GM18499 (cell line): ENCODE measurements around the gene KCNJ13.

Source experiments
- ATAC-seq: cut with Tn5 transposase; IDR thresholded peaks from one replicate; pipeline ENCODE4 v1.9.1; 2021; ENCODE audit warnings: moderate number of reproducible peaks; ENCODE audit not compliant: insufficient read depth, unreplicated experiment

The KCNJ13 gene

GRCh38 chr2:232776435-232776834 is at the start of gene KCNJ13:
TSS of gene KCNJ13 (minus strand) at chr2:232776565. CDS start at chr2:232771362, 5,203 bp downstream.
- ATAC-seq = no peak

- no peak for ATAC-seq
Measured at GRCh38 chr2:232817756-232818155, 41.4 kb upstream of the KCNJ13 start.

- no peak for ATAC-seq
Measured at GRCh38 chr2:232816657-232817056, 40.3 kb upstream of the KCNJ13 start.

GRCh38 chr2:232815569-232815968 is 39.2 kb upstream of the KCNJ13 start:
- no peak for ATAC-seq

- no peak for ATAC-seq
Measured at GRCh38 chr2:232810444-232810843, 34.1 kb upstream of the KCNJ13 start.

DNA sequence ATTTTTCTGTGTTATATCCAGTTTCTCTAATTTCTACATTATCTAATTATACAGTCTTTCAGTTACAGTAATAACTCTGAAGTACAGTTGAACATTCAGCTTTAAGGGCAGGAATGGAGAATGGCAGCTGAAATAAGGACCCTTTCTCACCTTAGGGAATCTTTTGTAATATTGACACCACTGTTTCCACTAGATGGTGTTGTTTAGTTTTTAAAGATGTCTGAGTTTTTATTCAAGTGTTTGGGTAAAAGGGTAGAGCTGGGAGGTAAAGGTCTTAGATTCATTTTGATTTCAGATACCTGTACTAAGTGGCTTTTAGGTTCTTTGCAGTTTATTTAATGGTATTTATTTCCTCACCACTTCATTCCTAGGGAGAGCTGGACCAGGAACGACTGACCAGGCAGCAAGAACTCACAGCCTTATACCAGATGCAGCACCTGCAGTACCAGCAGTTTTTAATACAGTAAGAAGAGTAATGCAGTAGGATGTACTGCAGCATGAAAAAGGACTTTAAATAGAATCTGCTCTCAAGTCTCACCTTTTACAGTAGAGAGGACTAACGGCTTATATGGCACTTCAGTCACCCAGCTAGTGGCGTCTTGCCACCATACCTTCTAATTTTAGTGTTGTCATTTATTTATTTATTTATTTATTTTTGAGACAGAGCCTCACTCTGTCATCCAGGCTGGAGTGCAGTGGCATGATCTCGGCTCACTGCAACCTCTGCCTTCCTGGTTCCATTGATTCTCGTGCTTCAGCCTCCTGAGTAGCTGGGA is 33.2 kb upstream of the KCNJ13 start:
- ATAC-seq = no peak

DNA sequence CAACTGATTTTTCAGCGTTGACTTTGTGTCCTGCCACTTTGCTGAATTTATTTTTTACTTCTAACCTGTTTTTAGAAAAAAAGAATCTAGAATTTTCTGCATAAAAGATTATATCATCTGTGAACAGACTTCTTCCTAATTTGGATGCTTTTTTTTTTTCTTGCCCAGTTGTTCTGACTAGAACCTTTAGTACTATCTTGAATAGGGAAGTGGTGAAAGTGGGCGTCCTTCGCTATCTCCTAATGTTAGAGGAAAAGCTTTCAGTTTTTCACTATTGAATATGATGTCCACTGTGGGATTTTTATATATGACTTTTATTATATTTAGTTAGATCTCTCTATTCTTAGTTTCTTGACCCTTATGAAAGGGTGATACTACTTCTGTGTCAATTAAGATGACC is 25.7 kb upstream of the KCNJ13 start:
- no peak for ATAC-seq

GRCh38 chr2:232800166-232800565 is 23.8 kb upstream of the KCNJ13 start:
- no peak for ATAC-seq

DNA sequence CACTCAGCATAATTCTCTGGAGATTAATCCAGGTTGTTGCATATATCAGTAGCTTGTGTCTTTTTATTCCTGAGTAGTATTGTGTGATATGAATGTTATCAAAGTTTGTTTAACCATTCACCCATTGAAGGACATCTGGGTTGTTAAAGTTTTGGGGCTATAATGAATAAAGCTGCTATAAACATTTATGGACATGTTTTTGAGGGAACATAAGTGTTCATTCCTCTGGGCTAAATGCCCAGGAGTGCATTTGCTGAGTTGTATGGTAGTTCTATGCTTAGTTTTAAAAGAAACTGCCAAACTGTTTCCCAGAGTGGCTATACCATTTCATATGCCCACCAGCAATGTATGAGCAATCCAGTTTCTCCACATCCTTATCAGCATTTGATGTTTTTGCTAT is 21.8 kb upstream of the KCNJ13 start:
- ATAC-seq = no peak

DNA sequence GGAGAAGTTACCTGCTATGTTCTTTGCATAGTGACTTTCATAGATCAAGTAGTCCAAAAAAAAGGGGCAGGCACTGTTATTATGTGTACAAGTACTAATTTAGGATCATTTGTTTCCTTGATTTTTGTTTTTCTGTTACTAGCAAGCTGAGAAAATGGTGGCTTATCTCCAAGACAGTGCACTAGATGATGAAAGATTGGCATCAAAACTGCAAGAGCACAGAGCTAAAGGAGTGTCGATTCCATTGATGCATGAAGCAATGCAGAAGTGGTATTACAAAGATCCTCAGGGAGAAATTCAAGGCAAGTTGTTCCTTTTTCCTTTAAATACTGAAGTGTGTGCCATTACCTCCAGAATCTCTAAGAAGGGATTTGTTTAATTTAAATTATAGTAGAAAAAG is 19.6 kb upstream of the KCNJ13 start:
- no peak for ATAC-seq

GRCh38 chr2:232794981-232795380 is 18.6 kb upstream of the KCNJ13 start:
- ATAC-seq = no peak

- no peak for ATAC-seq
Measured at GRCh38 chr2:232793271-232793670, 16.9 kb upstream of the KCNJ13 start.

GRCh38 chr2:232791518-232791917 is 15.2 kb upstream of the KCNJ13 start:
- no peak for ATAC-seq

DNA sequence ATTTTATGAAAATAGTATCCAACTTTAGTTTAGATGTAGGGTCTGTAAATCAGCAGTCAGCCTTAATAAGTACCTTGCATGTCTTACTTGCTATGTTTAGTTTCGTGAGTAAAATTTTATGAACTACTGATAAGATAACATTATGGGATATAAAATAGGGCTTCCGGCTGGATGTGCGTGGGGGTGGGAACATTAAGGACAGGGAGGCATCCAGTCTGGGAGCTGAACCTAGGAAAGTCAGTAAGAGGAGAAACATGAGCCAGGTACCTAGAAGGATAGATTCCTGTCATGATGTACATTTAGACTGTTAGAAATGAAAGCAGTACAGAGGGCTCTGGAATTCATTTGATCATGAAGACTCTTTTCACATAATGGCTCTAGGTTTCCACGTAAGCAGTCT is 12.7 kb upstream of the KCNJ13 start:
- ATAC-seq = no peak

DNA sequence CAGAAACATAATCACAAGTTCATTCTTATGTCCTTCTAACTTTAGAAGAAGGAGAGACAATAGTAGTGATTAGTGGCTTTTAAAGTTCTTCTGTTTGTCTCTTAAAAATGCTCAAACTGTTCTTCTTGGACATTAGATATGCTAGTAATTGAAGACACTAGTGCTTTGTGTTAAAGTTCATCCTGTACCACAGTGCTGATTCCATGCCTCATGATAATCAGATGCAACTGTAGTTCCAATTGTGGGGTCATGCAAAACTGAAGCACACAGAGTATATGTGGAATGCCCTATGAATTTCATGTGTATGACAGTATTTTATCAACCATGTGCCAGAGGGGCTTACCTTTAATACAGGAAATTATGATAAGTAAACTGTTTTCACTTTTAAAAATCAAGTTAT is 11.4 kb upstream of the KCNJ13 start:
- no peak for ATAC-seq

GRCh38 chr2:232783278-232783677 is 6.9 kb upstream of the KCNJ13 start:
- ATAC-seq = no peak

GRCh38 chr2:232781765-232782164 is 5.4 kb upstream of the KCNJ13 start:
- peak; percentile 76 for ATAC-seq

DNA sequence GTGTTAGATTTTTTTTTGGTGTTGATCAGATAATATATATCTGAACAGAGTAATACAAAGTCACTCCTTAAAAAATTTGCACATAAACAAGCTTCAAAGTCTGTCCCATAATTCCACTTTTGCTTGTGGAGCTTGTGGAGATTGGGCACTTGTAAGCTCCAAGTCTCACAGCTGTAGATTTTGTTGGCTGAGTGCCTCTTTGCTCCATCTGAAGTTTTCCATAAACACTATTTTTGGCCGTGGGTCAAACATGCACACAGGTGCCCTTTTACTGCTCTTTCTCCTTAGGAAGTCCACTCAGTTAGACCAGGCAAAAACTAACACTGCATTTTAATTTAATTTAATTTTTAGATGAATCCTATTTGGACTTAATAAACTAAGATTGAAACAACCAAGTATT is 3.6 kb upstream of the KCNJ13 start:
- ATAC-seq = no peak

DNA sequence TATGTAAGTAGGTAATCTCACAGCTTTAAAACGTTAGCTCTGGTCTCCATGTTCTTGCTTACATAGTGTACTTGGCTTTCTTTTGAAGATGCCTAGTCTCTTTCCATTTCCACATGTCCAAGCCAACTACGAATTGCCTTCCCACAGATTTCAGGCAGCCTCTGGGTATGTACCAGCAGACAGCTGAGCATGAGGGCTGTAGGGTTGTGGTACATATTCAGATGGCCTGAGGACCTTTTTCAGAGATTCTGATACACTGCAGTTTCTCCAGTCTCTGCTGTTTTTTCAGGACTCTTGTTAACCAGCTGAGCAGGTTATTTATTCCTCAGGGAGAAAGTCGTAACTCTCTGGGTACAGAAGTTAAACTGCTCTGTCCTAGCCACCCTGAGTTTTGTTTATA is 3.1 kb upstream of the KCNJ13 start:
- no peak for ATAC-seq

- no peak for ATAC-seq
Measured at GRCh38 chr2:232777276-232777675, 911 bp upstream of the KCNJ13 start.

- no peak for ATAC-seq
Measured at GRCh38 chr2:232773815-232774214, 2.5 kb downstream of the KCNJ13 start.

- ATAC-seq = no peak
Measured at GRCh38 chr2:232772531-232772930, 3.8 kb downstream of the KCNJ13 start.
